HCT116 (cell line): ENCODE measurements around the gene AKAP12. TPM values are rescaled to one million over a fixed set of nuclear protein-coding genes. Genes with fewer than 3 reads are reported as not detected.

Source experiments
- ATAC-seq: fragments of 200-7000 bp; cut with Tn5 transposase; 2 replicates; pipeline ENCODE4 v1.9.1; 2020; ENCODE audit warnings: mild to moderate bottlenecking, moderate library complexity
- BruUV-seq: library from RNA; stranded (reverse); fragments of 400-500 nt; replicated peaks from 2 replicates; lab custom pipeline; 2021; lab: Mats Ljungman, UMichigan
- CTCF ChIA-PET: fragments of 300-600 bp; sonication (Branson Sonifier 250); formaldehyde crosslinking; loops from one replicate; lab custom pipeline; 2021; ENCODE audit warnings: antibody characterized with exemption; lab: Charles Lee
- POLR2A ChIA-PET: fragments of 300-600, 350-600 bp; sonication (Branson Sonifier 250); formaldehyde crosslinking; loops from one replicate; lab custom pipeline; 2021; ENCODE audit warnings: antibody characterized with exemption; lab: Charles Lee
- RAD21 ChIA-PET, 2 experiments: fragments of 300-600 bp; sonication (Branson Sonifier 250); formaldehyde crosslinking; loops; one replicate each; lab custom pipeline; 2023; ENCODE audit warnings: low total read pairs in 2 of 2; ENCODE audit not compliant: uncharacterized antibody in 2 of 2, unreplicated experiment in 2 of 2, low non-redundant PET in 1 of 2; lab: Charles Lee
- DNase-seq: peaks from one replicate; pipeline ENCODE4 v3.0.0-alpha.2; 2010; ENCODE audit warnings: low read depth, low spot score
- H2AFZ ChIP-seq: fragments of 200-600 bp; shearing (Covaris generic), sonication (generic); 2 replicates; pipeline ENCODE4 v1.6.1; 2017; ENCODE audit warnings: low read depth, mixed run types, mixed read lengths, antibody characterized with exemption, low read length; ENCODE audit not compliant: poor library complexity, severe bottlenecking
- H3K27ac ChIP-seq: 2 replicates; pipeline ENCODE4 v1.5.1; 2012; ENCODE audit warnings: low read depth, low read length
- H3K27me3 ChIP-seq: fragments of 200-600 bp; sonication (generic); 2 replicates; pipeline ENCODE4 v1.6.1; 2016; ENCODE audit warnings: mixed run types, low read length, mixed read lengths; ENCODE audit not compliant: insufficient read depth
- H3K36me3 ChIP-seq, 2 experiments: fragments of 200-500 bp in 1 of 2; fragments of 200-600 bp in 1 of 2; sonication (Bioruptor generic) in 1 of 2; sonication (generic) in 1 of 2; 2 replicates each; pipeline versions ENCODE4 v1.5.1 to v1.6.1; 2014 to 2016; ENCODE audit warnings: low read length in 2 of 2, inconsistent platforms in 1 of 2, mixed read lengths in 1 of 2, mixed run types in 1 of 2; ENCODE audit not compliant: insufficient read depth in 2 of 2, control insufficient read depth in 1 of 2
- H3K4me1 ChIP-seq, 2 experiments: fragments of 200-600 bp in 1 of 2; sonication (generic) in 1 of 2; 2 replicates each; pipeline versions ENCODE4 v1.5.1 to v1.6.1; 2012 to 2017; ENCODE audit warnings: low read length in 2 of 2, inconsistent platforms in 1 of 2, mild to moderate bottlenecking in 1 of 2, mixed read lengths in 1 of 2, mixed run types in 1 of 2, moderate library complexity in 1 of 2; ENCODE audit not compliant: insufficient read depth in 2 of 2, control insufficient read depth in 1 of 2
- H3K4me2 ChIP-seq: fragments of 200-600 bp; sonication (generic); 2 replicates; pipeline ENCODE4 v1.6.1; 2017; ENCODE audit warnings: mixed run types, low read length, mixed read lengths
- H3K4me3 ChIP-seq, 2 experiments: fragments of 200-600 bp in 1 of 2; sonication (generic) in 1 of 2; replicated peaks in 1 of 2; 2 replicates each; pipeline ENCODE4 v1.5.1; 2011 to 2016; ENCODE audit warnings: low read length in 2 of 2, control low read depth in 1 of 2, low read depth in 1 of 2, mild to moderate bottlenecking in 1 of 2, mixed read lengths in 1 of 2, mixed run types in 1 of 2
- H3K79me2 ChIP-seq: fragments of 200-600 bp; sonication (generic); 2 replicates; pipeline ENCODE4 v1.6.1; 2017; ENCODE audit warnings: mild to moderate bottlenecking, mixed run types, low read length, moderate library complexity, mixed read lengths; ENCODE audit not compliant: insufficient read depth
- H3K9ac ChIP-seq: fragments of 200-600 bp; sonication (generic); 2 replicates; pipeline ENCODE4 v1.6.1; 2016; ENCODE audit warnings: low read length, mixed read lengths
- H3K9me2 ChIP-seq: fragments of 200-600 bp; sonication (generic), shearing (Covaris generic); 2 replicates; pipeline ENCODE4 v1.6.1; 2017; ENCODE audit warnings: mixed run types, mild to moderate bottlenecking, moderate library complexity; ENCODE audit not compliant: insufficient read depth
- H3K9me3 ChIP-seq, 2 experiments: fragments of 200-500 bp in 1 of 2; fragments of 200-600 bp in 1 of 2; sonication (Bioruptor generic) in 1 of 2; sonication (generic) in 1 of 2; 2 replicates each; pipeline ENCODE4 v1.6.1; 2014 to 2017; ENCODE audit warnings: low read length in 2 of 2, mixed read lengths in 2 of 2, inconsistent platforms in 1 of 2, low read depth in 1 of 2, mild to moderate bottlenecking in 1 of 2, mixed run types in 1 of 2, moderate library complexity in 1 of 2; ENCODE audit not compliant: control insufficient read depth in 1 of 2, insufficient read depth in 1 of 2
- H4K20me1 ChIP-seq: fragments of 200-600 bp; sonication (generic), shearing (Covaris generic); 2 replicates; pipeline ENCODE4 v1.6.1; 2017; ENCODE audit warnings: mixed run types, mild to moderate bottlenecking, moderate library complexity; ENCODE audit not compliant: insufficient read depth
- CBX3 ChIP-seq: IDR thresholded peaks from 2 replicates; pipeline ENCODE4 v1.6.1; 2012; ENCODE audit warnings: low read depth
- CEBPB ChIP-seq: IDR thresholded peaks from 2 replicates; pipeline ENCODE4 v1.6.1; 2012; ENCODE audit warnings: low read depth
- EGR1 ChIP-seq: IDR thresholded peaks from 2 replicates; pipeline ENCODE4 v1.6.1; 2012; ENCODE audit warnings: low read depth
- ELF1 ChIP-seq: IDR thresholded peaks from 2 replicates; pipeline ENCODE4 v1.6.1; 2012; ENCODE audit warnings: low read depth, borderline replicate concordance
- EZH2 ChIP-seq: fragments of 200-600 bp; sonication (generic); IDR thresholded peaks from 2 replicates; pipeline ENCODE4 v1.6.1; 2017; ENCODE audit warnings: antibody characterized with exemption, mixed run types
- FOSL1 ChIP-seq: IDR thresholded peaks from 2 replicates; pipeline ENCODE4 v1.6.1; 2012; ENCODE audit warnings: low read depth
- POLR2AphosphoS5 ChIP-seq: IDR thresholded peaks from 2 replicates; pipeline ENCODE4 v1.6.1; 2011; ENCODE audit warnings: mild to moderate bottlenecking, low read depth, low read length, moderate library complexity
- REST ChIP-seq: IDR thresholded peaks from 2 replicates; pipeline ENCODE4 v1.6.1; 2012; ENCODE audit warnings: low read depth
- SP1 ChIP-seq: IDR thresholded peaks from 2 replicates; pipeline ENCODE4 v1.6.1; 2012; ENCODE audit warnings: low read depth
- TCF7L2 ChIP-seq: IDR thresholded peaks from 2 replicates; pipeline ENCODE4 v1.7.0; 2011; ENCODE audit warnings: borderline replicate concordance, inconsistent platforms; ENCODE audit not compliant: insufficient read depth, insufficient read length; ENCODE audit errors: extremely low read depth
- ZNF274 ChIP-seq: fragments of 200-500 bp; sonication (Bioruptor generic); IDR thresholded peaks from 2 replicates; pipeline ENCODE4 v1.6.1; 2014; ENCODE audit warnings: mild to moderate bottlenecking, low read depth, low read length, inconsistent platforms
- intact Hi-C: fragments of 100-400 bp; cut with micrococcal nuclease; formaldehyde crosslinking; loops from 2 replicates; pipeline ENCODE4 v1.10.0; 2022
- total RNA-seq: library from RNA; stranded (reverse); gene quantifications from one replicate; pipeline ENCODE4 v1.2.1, GENCODE V29; 2021; ENCODE audit not compliant: unreplicated experiment
- TF ChIP-seq, protein P1 (sequence below), 3 experiments: fragments of 200-600 bp in 1 of 3; sonication (generic) in 1 of 3; IDR thresholded peaks in 2 of 3; conservative IDR thresholded peaks in 1 of 3; 2 replicates each; pipeline ENCODE4 v1.5.1; 2012 to 2017; ENCODE audit warnings: low read depth in 2 of 3, low read length in 2 of 3, antibody characterized with exemption in 1 of 3, borderline replicate concordance in 1 of 3, control low read depth in 1 of 3, mild to moderate bottlenecking in 1 of 3, mixed read lengths in 1 of 3, mixed run types in 1 of 3, moderate library complexity in 1 of 3; ENCODE audit not compliant: insufficient read depth in 1 of 3

AKAP12 gene
- total RNA-seq, 1 experiment from 2014 or later, result 1,220 TPM

- ATAC-seq (no peak), DNase-seq (no peak)
- Histone ChIP-seq H3K4me2 (no peak overlapping the region), H3K9me2 (no peaks in the 10 kb centered on the region), H3K4me1 (peaks cover 3 to 40% of the 10 kb centered on the region in 2 experiments; a peak in 2 of 4 replicates), H3K4me3 (no peak overlapping the region), H3K9me3 (no peaks in the 10 kb centered on the region), H4K20me1 (no peaks in the 10 kb centered on the region; the same call in 1 of the 2 replicates), H3K9ac (no peak overlapping the region), H3K36me3 (no peaks in the 10 kb centered on the region), H3K27me3 (no peaks in the 10 kb centered on the region), H3K79me2 (peaks cover 99% of the 10 kb centered on the region), H2AFZ (no peak overlapping the region), H3K27ac (no peak overlapping the region)
- ChIA-PET POLR2A (no interaction called here), CTCF (no interaction called here), RAD21 (no interaction called here)
- no TSS peak for BruUV-seq
- TF ChIP-seq ELF1 (no peak), POLR2AphosphoS5 (no peak), CBX3 (no peak), EZH2 (no peak), SP1 (no peak), CEBPB (no peak; the same call in none of the 2 replicates), REST (no peak), TCF7L2 (no peak), ZNF274 (no peak), EGR1 (no peak), FOSL1 (no peak)
- TF ChIP-seq, protein P1, sequence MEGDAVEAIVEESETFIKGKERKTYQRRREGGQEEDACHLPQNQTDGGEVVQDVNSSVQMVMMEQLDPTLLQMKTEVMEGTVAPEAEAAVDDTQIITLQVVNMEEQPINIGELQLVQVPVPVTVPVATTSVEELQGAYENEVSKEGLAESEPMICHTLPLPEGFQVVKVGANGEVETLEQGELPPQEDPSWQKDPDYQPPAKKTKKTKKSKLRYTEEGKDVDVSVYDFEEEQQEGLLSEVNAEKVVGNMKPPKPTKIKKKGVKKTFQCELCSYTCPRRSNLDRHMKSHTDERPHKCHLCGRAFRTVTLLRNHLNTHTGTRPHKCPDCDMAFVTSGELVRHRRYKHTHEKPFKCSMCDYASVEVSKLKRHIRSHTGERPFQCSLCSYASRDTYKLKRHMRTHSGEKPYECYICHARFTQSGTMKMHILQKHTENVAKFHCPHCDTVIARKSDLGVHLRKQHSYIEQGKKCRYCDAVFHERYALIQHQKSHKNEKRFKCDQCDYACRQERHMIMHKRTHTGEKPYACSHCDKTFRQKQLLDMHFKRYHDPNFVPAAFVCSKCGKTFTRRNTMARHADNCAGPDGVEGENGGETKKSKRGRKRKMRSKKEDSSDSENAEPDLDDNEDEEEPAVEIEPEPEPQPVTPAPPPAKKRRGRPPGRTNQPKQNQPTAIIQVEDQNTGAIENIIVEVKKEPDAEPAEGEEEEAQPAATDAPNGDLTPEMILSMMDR (IDR thresholded peaks at IDR 0.05 in 2 of 3, conservative IDR thresholded peaks at IDR 0.05 in 1 of 3; ENCODE audit: borderline replicate concordance in 1 of 3, insufficient read depth in 1 of 3, low read depth in 2 of 3, low read length in 2 of 3), result no peak
- TF ChIP-seq, all 23 proteins: peak for 0
- intact Hi-C loops, result no loop called here
Observed at GRCh38 chr6:151276112-151276740, 36.5 kb downstream of the AKAP12 start.
